Astrocyte (in vitro differentiated cells and primary cell): Measurements from ENCODE around the gene SURF1.

Experiments
- CTCF ChIP-seq: IDR thresholded peaks from 2 replicates; pipeline ENCODE4 v1.5.1; 2011; ENCODE audit warnings: low read depth, mild to moderate bottlenecking, inconsistent platforms, low read length, moderate library complexity; ENCODE audit not compliant: insufficient read depth
- EZH2 ChIP-seq: IDR thresholded peaks from 2 replicates; pipeline ENCODE4 v1.6.1; 2012; ENCODE audit warnings: mild to moderate bottlenecking, low read length, inconsistent platforms; ENCODE audit not compliant: insufficient read depth

DNA sequence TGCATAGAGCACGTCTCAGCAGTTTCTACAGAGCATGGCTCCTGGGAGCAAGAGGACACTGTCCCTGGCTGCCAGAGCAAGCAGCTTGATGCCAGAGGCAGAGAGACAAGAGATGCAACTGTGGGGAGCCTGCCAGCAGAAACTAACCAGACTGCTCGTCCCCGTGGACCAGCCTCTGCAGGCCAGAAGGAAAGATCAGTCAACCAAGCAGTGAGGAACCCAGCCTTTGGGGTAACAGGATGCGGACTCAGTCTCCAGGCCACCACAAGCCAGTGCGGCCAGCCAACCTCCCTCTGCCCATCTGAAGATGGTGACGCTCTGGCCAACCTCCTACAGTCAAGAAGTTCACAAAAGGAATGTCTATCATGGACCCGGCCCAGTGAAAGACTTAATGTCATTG is 15.9 kb upstream of the SURF1 start:
- TF ChIP-seq EZH2 (no peak), CTCF (no peak)
